HCEC 1CT (cell line): ENCODE measurements around the gene P4HB.

ENCODE experiments used
- DNase-seq: peaks from one replicate; pipeline ENCODE4 v3.0.0-alpha.2; 2017

The P4HB gene

DNA sequence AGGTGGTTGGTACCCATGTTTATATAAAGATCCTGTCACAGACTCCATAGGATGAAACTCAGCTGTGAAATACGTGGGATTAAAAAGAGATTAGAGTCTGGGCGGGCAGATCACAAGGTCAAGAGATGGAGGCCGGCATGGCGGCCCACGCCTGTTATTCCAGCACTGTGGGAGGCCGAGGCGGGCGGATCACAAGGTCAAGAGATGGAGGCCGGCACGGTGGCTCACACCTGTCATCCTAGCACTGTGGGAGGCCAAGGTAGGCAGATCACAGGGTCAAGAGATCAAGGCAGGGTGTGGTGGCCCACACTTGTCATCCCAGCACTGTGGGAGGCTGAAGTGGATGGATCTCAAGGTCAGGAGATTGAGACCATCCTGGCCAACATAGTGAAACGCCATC, 35.1 kb upstream of the P4HB start:
- no peak for DNase-seq

GRCh38 chr17:81891303-81891552, 30.9 kb upstream of the P4HB start:
- DNase-seq, result no peak

GRCh38 chr17:81890447-81891302, 30.3 kb upstream of the P4HB start:
- no peak for DNase-seq

DNA sequence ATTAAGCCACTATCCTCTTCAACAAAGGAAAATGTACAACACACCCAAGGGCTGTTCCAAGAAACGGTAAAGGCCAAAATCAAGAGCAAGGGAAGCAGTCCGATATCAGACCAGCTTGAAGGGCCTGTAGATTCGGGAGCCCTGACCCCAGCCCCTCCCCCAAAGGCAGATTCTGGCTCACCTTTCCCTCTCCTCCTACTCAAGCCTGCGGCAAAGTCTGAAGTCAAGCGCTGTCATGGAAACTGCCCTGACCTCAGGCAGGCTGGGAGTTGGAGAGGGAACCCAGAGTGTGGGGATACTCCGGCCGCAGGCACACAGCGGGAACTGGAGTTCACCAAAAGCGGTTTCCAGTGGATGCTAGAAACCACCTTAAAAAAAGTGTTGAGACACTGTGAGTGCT, 29.3 kb upstream of the P4HB start:
- DNase-seq, result no peak

- no peak for DNase-seq
Measured at GRCh38 chr17:81888988-81889595, 28.8 kb upstream of the P4HB start.

DNA sequence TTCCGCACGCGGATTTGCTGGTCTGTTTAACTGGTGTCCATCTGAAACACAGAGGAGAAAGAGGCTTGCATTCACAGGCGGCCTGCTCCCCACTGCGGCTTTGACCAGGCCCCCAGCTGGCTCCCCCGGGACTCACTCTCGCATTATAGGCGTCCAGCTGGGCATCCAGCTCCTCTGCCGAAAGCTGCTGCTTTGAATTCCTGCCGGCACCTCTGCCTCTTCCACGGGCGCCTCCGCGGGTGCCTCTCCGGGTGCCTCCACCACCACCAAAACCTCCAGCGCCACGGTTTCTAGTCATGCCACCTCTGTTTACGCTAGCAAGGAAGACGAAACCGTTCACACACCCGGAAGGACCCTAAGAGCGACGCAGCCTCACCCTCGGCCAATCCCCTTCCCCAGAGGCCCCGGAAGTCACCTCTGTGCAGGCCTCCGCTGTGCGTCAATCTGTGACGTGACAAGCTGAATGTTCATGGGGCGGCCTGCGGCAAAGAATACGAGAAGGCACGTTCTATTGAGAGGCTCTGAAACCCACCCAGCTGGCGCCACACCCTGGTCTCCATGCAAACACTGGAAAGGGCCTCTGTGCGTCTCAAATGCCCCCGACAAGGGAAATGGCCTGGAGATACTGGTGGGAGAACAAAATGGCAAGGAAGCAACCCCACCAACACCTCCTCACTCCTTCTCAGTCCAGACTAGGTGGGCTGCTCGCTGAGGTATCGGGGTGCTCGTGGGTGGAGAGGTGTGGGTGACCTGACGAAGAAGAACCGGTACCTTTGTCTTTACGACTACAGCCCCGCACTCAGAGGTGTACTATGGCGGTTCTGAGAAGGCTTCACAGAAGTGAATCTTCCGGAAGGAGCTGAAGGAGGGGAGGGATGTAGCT, 28.0 kb upstream of the P4HB start:
- no peak for DNase-seq

GRCh38 chr17:81885869-81886548, 25.7 kb upstream of the P4HB start:
- peak; percentile 38 for DNase-seq

DNA sequence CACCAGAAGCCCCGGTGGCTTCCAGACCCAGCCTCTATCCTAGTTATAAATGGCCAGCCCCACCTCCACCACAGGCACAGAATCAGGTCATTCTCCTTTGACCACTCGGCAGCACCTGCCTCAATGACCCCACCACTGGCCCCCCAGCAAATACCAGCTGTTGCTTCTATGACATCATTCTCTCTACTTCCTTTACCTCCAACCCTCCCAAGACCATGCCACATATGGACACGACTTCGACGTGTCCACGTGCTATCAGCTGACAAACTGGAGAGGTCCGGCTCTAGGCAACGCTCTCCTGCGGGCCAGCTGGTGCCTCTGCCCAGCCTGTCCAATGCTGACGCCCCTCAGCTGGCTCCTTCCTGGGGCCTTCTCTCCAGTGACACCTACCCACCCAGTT, 25.1 kb upstream of the P4HB start:
- no peak for DNase-seq

DNA sequence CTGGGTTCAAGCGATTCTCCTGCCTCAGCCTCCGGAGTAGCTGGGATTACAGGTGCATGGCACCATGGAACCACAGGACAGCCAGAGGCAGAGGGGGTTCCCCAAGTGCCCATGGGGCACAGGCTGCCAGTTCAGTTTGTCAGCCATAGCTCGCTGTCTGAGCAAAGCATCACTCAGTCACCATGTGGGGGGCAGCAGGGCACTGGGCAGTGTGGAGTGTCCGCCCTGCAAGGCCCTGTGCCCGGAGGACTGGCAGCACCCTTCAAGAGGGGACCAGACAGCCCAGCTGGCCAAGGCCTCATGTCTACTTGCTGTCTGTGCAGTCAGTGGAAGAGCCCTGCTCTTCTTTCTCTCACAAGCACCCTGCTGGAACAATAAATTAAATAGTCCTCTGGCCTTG, 24.6 kb upstream of the P4HB start:
- no peak for DNase-seq

DNA sequence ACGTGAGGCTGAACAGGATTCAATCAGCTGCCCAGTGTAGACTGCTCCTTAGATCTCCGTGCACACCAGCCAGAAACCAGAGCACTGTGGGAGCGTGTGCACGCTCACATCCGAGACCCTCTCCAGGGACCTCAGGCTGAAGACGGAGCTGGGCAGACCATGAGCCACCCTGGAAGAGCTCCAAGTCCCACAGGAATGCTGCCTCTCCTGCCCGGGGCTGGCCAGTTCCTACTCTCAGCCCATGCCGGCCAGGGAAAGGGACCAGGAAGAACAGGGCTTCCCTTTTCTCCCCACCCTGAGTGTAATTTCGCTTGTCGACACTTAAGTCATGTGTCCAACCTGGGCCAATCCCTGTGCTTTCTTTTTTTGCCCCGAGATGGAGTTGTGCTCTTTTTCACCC, 24.2 kb upstream of the P4HB start:
- DNase-seq, result no peak

GRCh38 chr17:81879121-81879520, 18.8 kb upstream of the P4HB start:
- no peak for DNase-seq

GRCh38 chr17:81878294-81878693, 18.0 kb upstream of the P4HB start:
- DNase-seq, result peak; percentile 13

DNA sequence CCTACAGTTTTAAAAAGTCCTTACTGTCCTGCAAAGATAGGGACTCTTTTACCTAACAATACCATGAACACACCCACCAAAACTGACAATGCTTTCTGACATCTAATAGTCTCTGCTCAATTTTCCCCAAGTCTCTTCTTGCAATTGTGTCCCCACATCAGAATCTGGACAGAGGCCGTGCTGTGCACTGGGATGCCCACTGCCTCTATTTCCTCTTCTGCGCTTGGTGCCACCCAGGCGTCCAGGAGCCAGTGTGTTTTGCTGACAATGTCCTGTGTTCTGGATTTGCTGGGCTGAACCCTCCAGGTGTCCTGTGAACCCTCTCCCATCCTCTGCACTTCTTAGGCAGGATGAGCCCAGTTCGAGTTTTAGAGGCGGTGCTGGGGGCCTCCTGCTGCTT, 17.2 kb upstream of the P4HB start:
- DNase-seq, result no peak

DNA sequence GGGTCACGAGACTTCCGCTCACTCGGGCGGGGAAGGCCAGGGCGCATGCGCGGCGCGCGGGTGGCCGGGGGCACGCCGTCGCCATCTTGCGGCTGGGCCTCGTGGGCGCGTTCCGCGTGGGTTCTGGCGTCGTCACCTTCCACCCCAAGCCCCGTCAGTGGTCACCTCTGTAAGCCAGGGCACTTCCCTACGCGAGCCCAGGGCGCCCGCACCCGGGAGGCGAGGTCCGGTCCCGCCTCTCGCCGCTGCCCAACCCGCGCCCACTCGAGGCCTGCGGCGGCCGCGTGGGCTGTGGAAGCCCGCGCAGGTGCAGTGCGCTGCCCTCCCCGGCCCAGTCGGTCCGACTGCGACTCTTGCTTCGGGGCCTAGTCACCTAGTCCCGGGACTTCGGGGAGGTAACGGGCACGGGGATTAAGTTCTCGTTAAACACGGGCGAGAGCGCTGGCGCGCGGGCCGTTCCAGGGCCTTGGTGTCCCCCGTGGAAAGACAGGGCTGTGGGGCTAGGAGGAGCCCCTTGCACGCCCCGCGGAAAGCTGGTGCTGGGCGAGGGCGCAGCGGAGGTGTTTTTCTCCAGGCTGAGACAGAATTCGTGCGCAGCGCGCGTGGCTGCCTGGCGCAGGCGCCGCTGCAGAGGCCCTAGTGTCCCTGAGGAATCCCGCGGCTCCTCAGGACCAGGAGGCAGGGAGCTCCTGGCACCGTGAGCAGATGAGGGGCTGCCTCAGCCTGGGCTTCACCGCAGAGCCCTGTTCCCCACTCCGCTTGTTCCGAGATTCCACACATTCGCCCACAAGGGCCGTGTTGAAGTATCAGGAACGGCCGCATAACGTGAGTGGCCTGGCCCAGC, 11.3 kb upstream of the P4HB start:
- peak; percentile 83 for DNase-seq

DNA sequence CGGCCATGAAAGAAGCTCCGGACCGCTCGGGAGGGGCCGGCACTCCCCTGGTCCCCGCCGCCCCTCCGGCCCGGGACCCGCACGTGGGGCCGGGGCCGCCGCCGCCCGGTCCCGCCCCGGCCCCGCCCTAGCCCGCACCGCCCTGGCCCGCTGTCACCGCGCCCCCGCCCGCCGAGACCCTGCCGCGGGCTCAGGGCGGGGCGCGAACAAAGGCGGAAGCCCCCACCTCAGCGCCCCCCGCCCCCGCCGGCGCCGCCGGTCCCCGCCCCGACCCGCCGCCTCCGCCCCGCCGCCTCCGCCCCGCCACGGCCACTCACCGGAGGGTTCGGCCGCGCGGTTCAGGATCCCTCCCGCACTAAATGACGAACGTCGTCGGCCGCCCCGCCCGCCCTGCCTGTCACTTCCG, 10.6 kb upstream of the P4HB start, which contains the start of gene ARHGDIA:
TSS of gene ARHGDIA (minus strand) at position 357 of the 406 bp plus-strand sequence. CDS start 1,407 bp downstream, outside the sequence.
- no peak for DNase-seq

DNA sequence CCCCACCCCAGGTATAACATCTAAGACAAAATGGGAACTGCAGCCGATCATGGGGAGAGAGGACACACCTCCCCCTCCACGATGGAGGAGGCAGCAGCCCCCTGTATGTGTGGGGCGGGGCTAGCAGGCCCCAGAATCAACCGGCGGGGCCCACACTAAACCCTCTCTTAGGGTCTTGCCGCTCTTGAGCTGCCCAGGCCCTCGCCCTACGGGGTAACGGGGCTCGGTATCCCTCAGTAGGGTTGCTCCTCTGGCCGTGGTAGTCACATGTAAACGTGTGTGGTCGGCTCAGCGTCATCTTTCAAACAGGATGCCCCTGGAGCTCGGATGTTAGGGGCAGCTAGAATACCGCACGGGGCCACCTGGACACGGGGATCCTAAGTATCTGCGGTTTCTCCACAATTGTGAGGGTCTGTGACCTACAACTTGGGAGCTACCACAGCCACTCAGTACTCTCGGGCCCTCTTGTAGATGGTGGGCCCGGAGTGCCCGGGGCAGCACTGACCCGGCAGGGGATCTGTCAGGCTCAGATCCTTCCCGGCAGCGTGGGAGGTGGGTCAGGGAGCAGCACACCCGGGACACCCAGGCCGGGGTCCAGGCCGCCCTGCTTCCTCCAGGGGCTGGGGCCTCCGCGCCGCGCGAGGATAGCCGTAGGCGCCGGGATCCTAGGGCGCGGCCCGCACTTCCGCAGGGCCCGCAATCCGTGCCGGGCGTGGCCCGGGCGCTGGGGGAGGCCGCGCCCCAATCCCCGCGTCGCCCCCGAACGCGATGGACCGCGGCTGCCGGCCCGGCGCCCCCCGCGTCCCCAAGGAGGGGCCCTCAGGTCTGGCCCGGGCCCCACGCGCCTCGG, 10.0 kb upstream of the P4HB start:
- peak; percentile 52 for DNase-seq

GRCh38 chr17:81869221-81870130, 9.1 kb upstream of the P4HB start:
- DNase-seq, result peak; percentile 26

GRCh38 chr17:81868674-81869220, 8.4 kb upstream of the P4HB start:
- DNase-seq, result peak; percentile 85

DNA sequence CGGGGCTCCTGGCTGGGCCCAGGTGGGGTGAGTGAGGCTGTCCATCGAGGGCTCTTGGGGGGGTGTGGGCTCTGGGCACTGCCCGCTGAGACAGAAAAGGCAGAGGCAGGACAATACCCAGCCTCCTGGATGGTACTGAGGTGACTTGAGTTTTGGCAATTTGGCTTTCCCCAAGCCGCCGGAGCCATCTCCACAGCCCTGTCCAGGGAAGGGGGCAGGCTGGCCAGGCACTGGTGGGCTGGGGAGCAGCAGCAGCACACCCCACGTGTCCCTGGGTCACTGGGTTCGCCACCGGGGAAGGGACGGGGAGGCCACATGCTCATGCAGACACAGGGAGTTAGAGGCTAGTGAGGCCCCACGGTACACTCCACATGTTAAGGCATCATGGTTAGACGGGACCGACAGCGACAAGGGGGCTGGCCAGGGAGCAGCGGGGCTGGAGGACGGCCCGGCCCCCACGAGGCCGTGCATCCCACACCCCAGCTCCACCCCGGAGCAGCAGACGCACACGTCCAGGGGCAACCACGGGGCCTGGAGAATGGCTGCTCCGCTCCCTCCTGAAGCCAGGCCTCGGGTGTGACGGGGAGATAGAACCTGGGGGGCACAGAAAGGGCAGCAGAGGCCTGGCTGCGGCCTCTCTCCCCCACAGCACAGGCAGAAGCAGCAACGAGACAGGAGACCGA, 7.8 kb upstream of the P4HB start:
- DNase-seq, result peak; percentile 21
